ENCODE results near the gene SHISA3.

The SHISA3 gene

DNA sequence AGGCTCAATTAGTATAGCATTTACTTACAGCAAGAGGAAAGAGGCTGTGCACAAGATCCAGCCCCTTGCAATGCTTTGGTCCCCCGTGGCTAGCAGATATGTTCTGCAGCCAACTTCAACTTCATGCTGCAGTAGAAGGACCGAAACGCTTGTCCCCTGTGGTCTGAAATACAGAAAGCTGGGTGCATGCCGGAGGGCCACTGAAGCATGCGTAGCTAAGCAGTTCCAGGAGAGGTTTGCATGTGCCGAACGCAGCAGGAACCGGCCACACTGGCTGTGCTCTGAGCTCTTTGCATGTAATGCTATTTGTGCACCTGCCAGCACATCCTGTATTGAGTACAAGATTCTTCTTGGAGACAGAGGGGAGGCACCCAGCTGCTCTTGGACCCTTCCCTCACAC, 35.8 kb upstream of the SHISA3 start:
- Histone ChIP-seq H2AFZ (ENCODE audit: insufficient read depth, low read length, poor library complexity) (no peak overlapping the region), H3K27me3 (ENCODE audit: insufficient read depth, low read length) (no peaks in the 10 kb centered on the region), H3K23ac (ENCODE audit: low read length) (no peak overlapping the region), H3K4me3 (ENCODE audit: low read depth, low read length) (no peak overlapping the region), H3K4me1 (ENCODE audit: control insufficient read depth in 1 of 2, insufficient read depth in 2 of 2, low read length in 2 of 2) (no peaks in the 10 kb centered on the region), H3K79me1 (ENCODE audit: low read length) (no peaks in the 10 kb centered on the region), H3K9ac (ENCODE audit: low read length) (no peak overlapping the region), H3K4me2 (ENCODE audit: low read length) (no peak overlapping the region), H4K8ac (ENCODE audit: low read depth, low read length) (no peak overlapping the region), H4K91ac (ENCODE audit: low read depth, low read length) (no peak overlapping the region), H3K4ac (ENCODE audit: low read depth, low read length) (no peak overlapping the region), H3K79me2 (ENCODE audit: control insufficient read depth, insufficient read depth, low read length, poor library complexity) (no peaks in the 10 kb centered on the region), H3K14ac (ENCODE audit: low read length) (no peak overlapping the region), H2AK5ac (ENCODE audit: low read length) (no peak overlapping the region), H2BK12ac (ENCODE audit: low read length) (no peak overlapping the region), H2BK5ac (ENCODE audit: low read depth, low read length, poor library complexity) (no peak overlapping the region), H3K36me3 (ENCODE audit: control insufficient read depth in 1 of 2, insufficient read depth in 2 of 2, low read length in 2 of 2) (no peaks in the 10 kb centered on the region), H4K12ac (ENCODE audit: low read depth, low read length) (no peak overlapping the region), H2BK120ac (ENCODE audit: insufficient read depth, low read length, poor library complexity) (no peak overlapping the region), H3K18ac (ENCODE audit: low read length) (no peak overlapping the region), H3K9me3 (ENCODE audit: insufficient read depth, low read depth, low read length) (no peaks in the 10 kb centered on the region), H3K27ac (ENCODE audit: low read depth, low read length) (no peak overlapping the region)
- WGBS (ENCODE audit: extremely low coverage, insufficient coverage, insufficient read length) = no CpG with 5 or more reads among the region's 8 CpGs
- DNase-seq = no peak

DNA sequence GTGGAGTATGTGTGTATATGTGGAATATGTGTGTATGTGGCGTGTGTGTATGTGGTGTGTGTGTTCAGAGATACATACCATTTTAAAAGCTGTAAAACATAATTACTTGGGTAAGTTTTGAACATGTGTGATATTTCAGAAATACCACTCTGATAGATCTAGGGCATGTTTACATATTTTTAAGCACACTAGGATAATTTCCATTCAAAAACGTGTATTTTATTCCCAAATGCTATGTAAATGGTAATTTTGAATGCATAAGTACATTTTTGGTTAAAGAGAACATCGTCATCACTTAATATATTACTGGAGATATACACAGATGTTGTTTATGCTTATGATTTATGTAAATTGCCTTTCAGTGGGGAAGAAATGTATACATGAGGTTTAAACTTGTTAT, 34.7 kb upstream of the SHISA3 start:
- H3K27me3 ChIP-seq (ENCODE audit: insufficient read depth, low read length) = no peaks in the 10 kb centered on the region
- no peak overlapping the region for H2BK12ac ChIP-seq (ENCODE audit: low read length)
- no peaks in the 10 kb centered on the region for H3K79me2 ChIP-seq (ENCODE audit: control insufficient read depth, insufficient read depth, low read length, poor library complexity)
- DNase-seq = no peak
- no peaks in the 10 kb centered on the region for H3K9me3 ChIP-seq (ENCODE audit: insufficient read depth, low read depth, low read length)
- WGBS (ENCODE audit: extremely low coverage, insufficient coverage, insufficient read length) = no CpG with 5 or more reads among the region's 3 CpGs
- no peak overlapping the region for H3K18ac ChIP-seq (ENCODE audit: low read length)
- no peak overlapping the region for H2AK5ac ChIP-seq (ENCODE audit: low read length)
- no peak overlapping the region for H3K4me3 ChIP-seq (ENCODE audit: low read depth, low read length)
- H3K9ac ChIP-seq (ENCODE audit: low read length) = no peak overlapping the region
- no peak overlapping the region for H2BK5ac ChIP-seq (ENCODE audit: low read depth, low read length, poor library complexity)
- H3K79me1 ChIP-seq (ENCODE audit: low read length) = no peaks in the 10 kb centered on the region
- no peak overlapping the region for H3K4ac ChIP-seq (ENCODE audit: low read depth, low read length)
- no peak overlapping the region for H4K12ac ChIP-seq (ENCODE audit: low read depth, low read length)
- no peak overlapping the region for H2BK120ac ChIP-seq (ENCODE audit: insufficient read depth, low read length, poor library complexity)
- H3K4me2 ChIP-seq (ENCODE audit: low read length) = no peak overlapping the region
- no peak overlapping the region for H4K8ac ChIP-seq (ENCODE audit: low read depth, low read length)
- no peak overlapping the region for H3K27ac ChIP-seq (ENCODE audit: low read depth, low read length)
- H2AFZ ChIP-seq (ENCODE audit: insufficient read depth, low read length, poor library complexity) = no peak overlapping the region
- H3K14ac ChIP-seq (ENCODE audit: low read length) = no peak overlapping the region
- H3K4me1 ChIP-seq (ENCODE audit: control insufficient read depth in 1 of 2, insufficient read depth in 2 of 2, low read length in 2 of 2) = no peaks in the 10 kb centered on the region
- H3K36me3 ChIP-seq (ENCODE audit: control insufficient read depth in 1 of 2, insufficient read depth in 2 of 2, low read length in 2 of 2) = no peaks in the 10 kb centered on the region
- H4K91ac ChIP-seq (ENCODE audit: low read depth, low read length) = no peak overlapping the region
- no peak overlapping the region for H3K23ac ChIP-seq (ENCODE audit: low read length)

DNA sequence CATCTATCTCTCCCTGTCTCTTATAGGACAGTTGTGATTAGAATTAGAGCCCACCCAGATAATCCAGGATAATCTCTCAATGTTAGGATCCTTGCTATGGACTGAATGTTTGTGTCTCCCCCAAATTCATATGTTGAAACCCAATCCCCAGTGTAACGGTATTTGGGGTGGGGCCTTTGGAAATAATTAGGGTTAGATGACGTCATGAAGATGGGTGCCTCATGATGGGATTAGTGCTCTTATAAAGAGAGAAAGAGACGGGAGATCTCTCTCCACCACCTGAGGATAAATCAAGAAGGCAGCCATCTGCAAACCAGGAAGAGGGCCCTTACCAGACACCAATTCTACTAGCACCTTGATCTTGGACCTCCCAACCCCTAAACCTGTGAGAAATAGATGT, 33.7 kb upstream of the SHISA3 start:
- no peak overlapping the region for H2BK120ac ChIP-seq (ENCODE audit: insufficient read depth, low read length, poor library complexity)
- WGBS (ENCODE audit: extremely low coverage, insufficient coverage, insufficient read length) = no CpG with 5 or more reads among the region's 3 CpGs
- no peak overlapping the region for H3K23ac ChIP-seq (ENCODE audit: low read length)

DNA sequence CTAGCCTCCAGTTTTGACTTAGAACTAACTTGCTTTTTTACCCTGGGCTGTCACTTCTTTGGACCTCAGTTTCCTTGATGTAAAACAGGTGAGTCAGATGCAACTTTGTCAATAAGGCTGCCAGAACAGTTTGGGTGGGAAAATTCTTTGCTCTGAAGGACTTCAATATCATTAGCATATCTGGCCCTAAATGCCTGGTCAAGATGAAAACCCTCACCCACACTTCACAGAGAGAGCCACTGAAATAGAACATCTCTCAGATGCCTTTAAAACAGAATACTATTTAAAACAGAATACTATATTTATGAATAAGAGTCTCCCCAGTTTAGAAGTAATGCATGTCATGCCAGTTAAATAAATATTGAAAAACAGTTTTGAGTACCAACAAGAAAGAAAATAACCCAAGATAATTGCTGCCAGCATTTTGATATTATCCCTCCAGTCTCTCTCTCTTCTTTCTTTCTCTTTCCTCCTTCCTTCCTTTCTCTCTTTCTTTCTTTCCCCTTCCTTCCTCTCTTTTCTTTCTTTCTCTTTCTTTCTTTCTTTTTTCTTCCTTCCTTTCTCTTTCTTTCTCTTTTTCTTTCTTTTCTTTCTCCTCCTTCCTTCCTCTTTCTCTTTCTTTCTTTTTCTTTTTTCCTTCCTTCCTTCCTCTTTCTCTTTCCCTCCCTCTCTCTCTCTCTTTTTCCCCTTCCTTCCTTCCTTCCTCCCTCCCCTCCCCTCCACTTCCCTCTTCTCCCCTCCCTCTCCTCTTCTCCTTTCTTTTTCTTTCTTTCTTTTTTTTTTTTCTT, 32.8 kb upstream of the SHISA3 start:
- Histone ChIP-seq H3K4ac (ENCODE audit: low read depth, low read length) (no peak overlapping the region), H3K9me3 (ENCODE audit: insufficient read depth, low read depth, low read length) (no peaks in the 10 kb centered on the region), H4K8ac (ENCODE audit: low read depth, low read length) (no peak overlapping the region), H3K27ac (ENCODE audit: low read depth, low read length) (no peak overlapping the region), H2BK5ac (ENCODE audit: low read depth, low read length, poor library complexity) (no peak overlapping the region), H4K12ac (ENCODE audit: low read depth, low read length) (no peak overlapping the region), H3K27me3 (ENCODE audit: insufficient read depth, low read length) (no peaks in the 10 kb centered on the region), H3K36me3 (ENCODE audit: control insufficient read depth in 1 of 2, insufficient read depth in 2 of 2, low read length in 2 of 2) (no peaks in the 10 kb centered on the region), H2AK5ac (ENCODE audit: low read length) (no peak overlapping the region), H3K18ac (ENCODE audit: low read length) (no peak overlapping the region), H4K91ac (ENCODE audit: low read depth, low read length) (no peak overlapping the region), H3K79me1 (ENCODE audit: low read length) (no peaks in the 10 kb centered on the region), H3K9ac (ENCODE audit: low read length) (no peak overlapping the region), H3K4me3 (ENCODE audit: low read depth, low read length) (no peak overlapping the region), H3K79me2 (ENCODE audit: control insufficient read depth, insufficient read depth, low read length, poor library complexity) (no peaks in the 10 kb centered on the region), H3K4me1 (ENCODE audit: control insufficient read depth in 1 of 2, insufficient read depth in 2 of 2, low read length in 2 of 2) (no peaks in the 10 kb centered on the region), H2BK120ac (ENCODE audit: insufficient read depth, low read length, poor library complexity) (no peak overlapping the region), H2BK12ac (ENCODE audit: low read length) (no peak overlapping the region), H3K14ac (ENCODE audit: low read length) (no peak overlapping the region), H3K4me2 (ENCODE audit: low read length) (no peak overlapping the region), H3K23ac (ENCODE audit: low read length) (no peak overlapping the region), H2AFZ (ENCODE audit: insufficient read depth, low read length, poor library complexity) (no peak overlapping the region)
- DNase-seq = no peak

More for the DNA sequence above, 33.7 kb upstream of the SHISA3 start:
- H3K4me1 ChIP-seq (ENCODE audit: control insufficient read depth in 1 of 2, insufficient read depth in 2 of 2, low read length in 2 of 2) = no peaks in the 10 kb centered on the region
- H2AK5ac ChIP-seq (ENCODE audit: low read length) = no peak overlapping the region
- H2BK12ac ChIP-seq (ENCODE audit: low read length) = no peak overlapping the region
- no peak overlapping the region for H3K18ac ChIP-seq (ENCODE audit: low read length)
- H2BK5ac ChIP-seq (ENCODE audit: low read depth, low read length, poor library complexity) = no peak overlapping the region
- H3K36me3 ChIP-seq (ENCODE audit: control insufficient read depth in 1 of 2, insufficient read depth in 2 of 2, low read length in 2 of 2) = no peaks in the 10 kb centered on the region
- H3K4me2 ChIP-seq (ENCODE audit: low read length) = no peak overlapping the region
- H3K79me1 ChIP-seq (ENCODE audit: low read length) = no peaks in the 10 kb centered on the region
- no peak overlapping the region for H3K14ac ChIP-seq (ENCODE audit: low read length)
- H3K4me3 ChIP-seq (ENCODE audit: low read depth, low read length) = no peak overlapping the region
- no peak overlapping the region for H3K27ac ChIP-seq (ENCODE audit: low read depth, low read length)
- no peak overlapping the region for H3K9ac ChIP-seq (ENCODE audit: low read length)
- no peak overlapping the region for H3K4ac ChIP-seq (ENCODE audit: low read depth, low read length)
- no peak overlapping the region for H4K91ac ChIP-seq (ENCODE audit: low read depth, low read length)
- no peak overlapping the region for H2AFZ ChIP-seq (ENCODE audit: insufficient read depth, low read length, poor library complexity)
- DNase-seq = no peak
- no peak overlapping the region for H4K8ac ChIP-seq (ENCODE audit: low read depth, low read length)
- no peaks in the 10 kb centered on the region for H3K9me3 ChIP-seq (ENCODE audit: insufficient read depth, low read depth, low read length)
- no peaks in the 10 kb centered on the region for H3K79me2 ChIP-seq (ENCODE audit: control insufficient read depth, insufficient read depth, low read length, poor library complexity)
- no peaks in the 10 kb centered on the region for H3K27me3 ChIP-seq (ENCODE audit: insufficient read depth, low read length)
- H4K12ac ChIP-seq (ENCODE audit: low read depth, low read length) = no peak overlapping the region
